Endothelial cell of umbilical vein (primary cell): ENCODE data around the gene NELL2. TPM values are rescaled to one million over a fixed set of nuclear protein-coding genes. Genes with fewer than 3 reads are reported as not detected.

Experiments used
- BruUV-seq: library from RNA; stranded (reverse); fragments of 400-500 nt; replicated peaks from 2 replicates; lab custom pipeline; 2021; lab: Mats Ljungman, UMichigan
- CTCF ChIA-PET: fragments of 300-600, 350-600 bp; sonication (Branson Sonifier 250); formaldehyde crosslinking; loops from one replicate; lab custom pipeline; 2021; ENCODE audit warnings: antibody characterized with exemption, inconsistent platforms; lab: Charles Lee
- POLR2A ChIA-PET: fragments of 300-600, 350-600 bp; sonication (Branson Sonifier 250); formaldehyde crosslinking; loops from one replicate; lab custom pipeline; 2021; ENCODE audit warnings: antibody characterized with exemption, inconsistent platforms; lab: Charles Lee
- DNase-seq: peaks from one replicate; pipeline ENCODE4 v3.0.0-alpha.2; 2011; ENCODE audit warnings: low read depth, low spot score
- FAIRE-seq: peaks from 2 replicates; lab custom pipeline; 2011; peaks lifted over from hg19 to GRCh38; lab: Jason Lieb, UNC
- H2AFZ ChIP-seq: 2 replicates; pipeline ENCODE4 v1.6.0; 2012; ENCODE audit warnings: low read depth, low read length, control low read depth, inconsistent platforms
- H3K27ac ChIP-seq: 2 replicates; pipeline ENCODE4 v1.5.1; 2011; ENCODE audit warnings: low read depth, mild to moderate bottlenecking, control low read depth, low read length, moderate library complexity; ENCODE audit not compliant: insufficient read depth
- H3K27me3 ChIP-seq, 2 experiments: 2 replicates each; pipeline versions ENCODE4 v1.6.0 to v1.6.1; 2011; ENCODE audit warnings: low read length in 2 of 2, mixed read lengths in 1 of 2; ENCODE audit not compliant: control insufficient read depth in 2 of 2, insufficient read depth in 2 of 2
- H3K36me3 ChIP-seq, 2 experiments: 2 replicates in 1 of 2; 3 replicates in 1 of 2; pipeline ENCODE4 v1.5.1; 2011; ENCODE audit warnings: low read length in 2 of 2, mild to moderate bottlenecking in 1 of 2, moderate library complexity in 1 of 2; ENCODE audit not compliant: control insufficient read depth in 2 of 2, insufficient read depth in 2 of 2; ENCODE audit errors: extremely low read depth in 1 of 2
- H3K4me1 ChIP-seq: 3 replicates; pipeline ENCODE4 v1.5.1; 2011; ENCODE audit warnings: mild to moderate bottlenecking, low read length; ENCODE audit not compliant: control insufficient read depth, insufficient read depth; ENCODE audit errors: extremely low read depth
- H3K4me2 ChIP-seq: 2 replicates; pipeline ENCODE4 v1.6.1; 2011; ENCODE audit warnings: low read length, control low read depth, mixed read lengths; ENCODE audit not compliant: insufficient read depth
- H3K4me3 ChIP-seq, 3 experiments: fragments of 200-600 bp in 1 of 3; sonication (generic), shearing (Covaris generic) in 1 of 3; replicated peaks in 1 of 3; 2 replicates each; pipeline ENCODE4 v1.5.1; 2011 to 2016; ENCODE audit warnings: control low read depth in 3 of 3, low read length in 3 of 3, mild to moderate bottlenecking in 2 of 3, inconsistent platforms in 1 of 3, low read depth in 1 of 3, moderate library complexity in 1 of 3; ENCODE audit not compliant: insufficient read depth in 1 of 3
- H3K79me2 ChIP-seq: 2 replicates; pipeline ENCODE4 v1.6.0; 2012; ENCODE audit warnings: low read length, inconsistent platforms; ENCODE audit not compliant: control insufficient read depth, insufficient read depth
- H3K9ac ChIP-seq: replicated peaks from 2 replicates; pipeline ENCODE3; 2011; ENCODE audit warnings: low read length, control low read depth; ENCODE audit not compliant: insufficient read depth; ENCODE audit errors: extremely low read depth
- H3K9me1 ChIP-seq: replicated peaks from 3 replicates; pipeline ENCODE4 v1.6.0; 2011; ENCODE audit warnings: mild to moderate bottlenecking, low read length; ENCODE audit not compliant: control insufficient read depth, insufficient read depth; ENCODE audit errors: extremely low read depth
- H3K9me3 ChIP-seq: replicated peaks from 2 replicates; pipeline ENCODE4 v1.5.1; 2012; ENCODE audit warnings: low read length, inconsistent platforms; ENCODE audit not compliant: control insufficient read depth, insufficient read depth
- H4K20me1 ChIP-seq: replicated peaks from 2 replicates; pipeline ENCODE3; 2011; ENCODE audit warnings: mild to moderate bottlenecking, low read length; ENCODE audit not compliant: control insufficient read depth, insufficient read depth; ENCODE audit errors: extremely low read depth
- EZH2 ChIP-seq: IDR thresholded peaks from 2 replicates; pipeline ENCODE4 v1.6.1; 2012; ENCODE audit warnings: borderline replicate concordance, low read depth, mild to moderate bottlenecking, moderate library complexity, low read length, inconsistent platforms; ENCODE audit not compliant: severe bottlenecking
- FOS ChIP-seq: IDR thresholded peaks from 2 replicates; pipeline ENCODE4 v1.6.1; 2011; ENCODE audit warnings: mild to moderate bottlenecking, low read length, moderate library complexity, borderline replicate concordance; ENCODE audit not compliant: insufficient read depth
- GATA2 ChIP-seq: IDR thresholded peaks from 2 replicates; pipeline ENCODE4 v1.7.0; 2011; ENCODE audit warnings: low read depth, mild to moderate bottlenecking, moderate library complexity, mixed read lengths, low read length; ENCODE audit not compliant: insufficient read length, insufficient read depth
- JUN ChIP-seq: IDR thresholded peaks from 2 replicates; pipeline ENCODE4 v1.6.1; 2011; ENCODE audit warnings: borderline replicate concordance, low read depth; ENCODE audit not compliant: insufficient read length, insufficient read depth
- MAX ChIP-seq: IDR thresholded peaks from 2 replicates; pipeline ENCODE4 v1.6.1; 2011; ENCODE audit not compliant: insufficient read depth, insufficient read length
- MYC ChIP-seq: IDR thresholded peaks from one replicate; pipeline ENCODE4 v1.6.1; 2011; ENCODE audit warnings: mild to moderate bottlenecking, low read depth, low read length
- POLR2A ChIP-seq: IDR thresholded peaks from 2 replicates; pipeline ENCODE4 v1.6.1; 2012; ENCODE audit warnings: low read depth, mild to moderate bottlenecking, control low read depth, low read length
- POLR2AphosphoS5 ChIP-seq: IDR thresholded peaks from 2 replicates; pipeline ENCODE4 v1.6.1; 2012; ENCODE audit warnings: low read depth, mild to moderate bottlenecking, control low read depth, low read length, moderate library complexity; ENCODE audit not compliant: insufficient read depth
- dilution Hi-C: fragments of 300-500 bp; cut with MboI; formaldehyde crosslinking; loops from one replicate; pipeline ENCODE4 v1.15.0; 2019; ENCODE audit warnings: low sequenced_read_pairs; ENCODE audit not compliant: extremely low pct_ligation_motif_present
- intact Hi-C: fragments of 100-400 bp; cut with micrococcal nuclease; formaldehyde crosslinking; loops from one replicate; pipeline ENCODE4 v1.10.0; 2022
- polyA plus RNA-seq, 4 experiments: library from polyadenylated mRNA; depleted of rRNA in 3 of 4; stranded (reverse) in 3 of 4; unstranded in 1 of 4; fragments of >200 nt; gene quantifications; 2 replicates each; pipeline versions ENCODE4 v1.2.1 to v1.2.3, GENCODE V29; 2011 to 2012; ENCODE audit warnings: missing spikeins in 1 of 4
- total RNA-seq: library from RNA; stranded (reverse); gene quantifications from 2 replicates; pipeline ENCODE4 v1.2.3, GENCODE V29; 2021
- TF ChIP-seq, protein P1 (sequence below), 2 donors: IDR thresholded peaks; 1 replicate in 1 of 2; 2 replicates in 1 of 2; pipeline ENCODE4 v1.5.1; 2011; ENCODE audit warnings: low read length in 2 of 2, mild to moderate bottlenecking in 2 of 2, moderate library complexity in 2 of 2, control low read depth in 1 of 2, inconsistent platforms in 1 of 2, low read depth in 1 of 2; ENCODE audit not compliant: insufficient read depth in 1 of 2; ENCODE audit errors: extremely low read depth in 1 of 2

The NELL2 gene
- total and polyA plus RNA-seq, 2 donors (not counting 3 experiments of a cell fraction or from before 2014, with no cell fraction given), result 0.11 to 0.49 TPM

- POLR2A ChIA-PET, result no interaction called here
- DNase-seq (no peak), FAIRE-seq (no peak)
- BruUV-seq, result no TSS peak
- dilution Hi-C loops (no loop called here), intact Hi-C loops (no loop called here)
- TF ChIP-seq, protein P1, sequence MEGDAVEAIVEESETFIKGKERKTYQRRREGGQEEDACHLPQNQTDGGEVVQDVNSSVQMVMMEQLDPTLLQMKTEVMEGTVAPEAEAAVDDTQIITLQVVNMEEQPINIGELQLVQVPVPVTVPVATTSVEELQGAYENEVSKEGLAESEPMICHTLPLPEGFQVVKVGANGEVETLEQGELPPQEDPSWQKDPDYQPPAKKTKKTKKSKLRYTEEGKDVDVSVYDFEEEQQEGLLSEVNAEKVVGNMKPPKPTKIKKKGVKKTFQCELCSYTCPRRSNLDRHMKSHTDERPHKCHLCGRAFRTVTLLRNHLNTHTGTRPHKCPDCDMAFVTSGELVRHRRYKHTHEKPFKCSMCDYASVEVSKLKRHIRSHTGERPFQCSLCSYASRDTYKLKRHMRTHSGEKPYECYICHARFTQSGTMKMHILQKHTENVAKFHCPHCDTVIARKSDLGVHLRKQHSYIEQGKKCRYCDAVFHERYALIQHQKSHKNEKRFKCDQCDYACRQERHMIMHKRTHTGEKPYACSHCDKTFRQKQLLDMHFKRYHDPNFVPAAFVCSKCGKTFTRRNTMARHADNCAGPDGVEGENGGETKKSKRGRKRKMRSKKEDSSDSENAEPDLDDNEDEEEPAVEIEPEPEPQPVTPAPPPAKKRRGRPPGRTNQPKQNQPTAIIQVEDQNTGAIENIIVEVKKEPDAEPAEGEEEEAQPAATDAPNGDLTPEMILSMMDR (IDR thresholded peaks at IDR 0.05; ENCODE audit: extremely low read depth in 1 of 2, insufficient read depth in 1 of 2, low read depth in 1 of 2, low read length in 2 of 2), result no peak
- no peak for TF ChIP-seq EZH2
- TF ChIP-seq FOS, result no peak
- TF ChIP-seq MAX, result no peak
- TF ChIP-seq MYC, result no peak
- TF ChIP-seq POLR2AphosphoS5, result no peak
- TF ChIP-seq GATA2, result no peak
- TF ChIP-seq POLR2A, result no peak
- TF ChIP-seq JUN, result no peak
- H3K27ac ChIP-seq, result no peak overlapping the region
- no peaks in the 10 kb centered on the region for H3K9me1 ChIP-seq
- H2AFZ ChIP-seq, result no peak overlapping the region
- no peaks in the 10 kb centered on the region for H3K79me2 ChIP-seq
- no peaks in the 10 kb centered on the region for H4K20me1 ChIP-seq
- H3K9me3 ChIP-seq, result no peaks in the 10 kb centered on the region
- H3K27me3 ChIP-seq, result no peaks in the 10 kb centered on the region
- no peak overlapping the region for H3K4me3 ChIP-seq
- no peak overlapping the region for H3K4me2 ChIP-seq
- no peaks in the 10 kb centered on the region for H3K4me1 ChIP-seq
- H3K36me3 ChIP-seq, result no peaks in the 10 kb centered on the region
- H3K9ac ChIP-seq, result no peak overlapping the region
- CTCF ChIA-PET, result no interaction called here
These were observed 302.4 kb downstream of the NELL2 start for GRCh38 chr12:44573723-44574122.
